HG03196 (cell line): ENCODE results near the gene ACSM6.

Experiments
- ATAC-seq: cut with Tn5 transposase; IDR thresholded peaks from one replicate; pipeline ENCODE4 v1.9.1; 2021; ENCODE audit not compliant: unreplicated experiment

ACSM6 gene

GRCh38 chr10:95243318-95243617, 49.2 kb downstream of the ACSM6 start:
- no peak for ATAC-seq

- no peak for ATAC-seq
Measured at GRCh38 chr10:95244152-95244551, 50.1 kb downstream of the ACSM6 start.

- peak; percentile 90 for ATAC-seq
Measured at GRCh38 chr10:95245425-95246055, 51.5 kb downstream of the ACSM6 start.

GRCh38 chr10:95246582-95247051, 52.6 kb downstream of the ACSM6 start:
- no peak for ATAC-seq

GRCh38 chr10:95247200-95247880, 53.3 kb downstream of the ACSM6 start:
- no peak for ATAC-seq

DNA sequence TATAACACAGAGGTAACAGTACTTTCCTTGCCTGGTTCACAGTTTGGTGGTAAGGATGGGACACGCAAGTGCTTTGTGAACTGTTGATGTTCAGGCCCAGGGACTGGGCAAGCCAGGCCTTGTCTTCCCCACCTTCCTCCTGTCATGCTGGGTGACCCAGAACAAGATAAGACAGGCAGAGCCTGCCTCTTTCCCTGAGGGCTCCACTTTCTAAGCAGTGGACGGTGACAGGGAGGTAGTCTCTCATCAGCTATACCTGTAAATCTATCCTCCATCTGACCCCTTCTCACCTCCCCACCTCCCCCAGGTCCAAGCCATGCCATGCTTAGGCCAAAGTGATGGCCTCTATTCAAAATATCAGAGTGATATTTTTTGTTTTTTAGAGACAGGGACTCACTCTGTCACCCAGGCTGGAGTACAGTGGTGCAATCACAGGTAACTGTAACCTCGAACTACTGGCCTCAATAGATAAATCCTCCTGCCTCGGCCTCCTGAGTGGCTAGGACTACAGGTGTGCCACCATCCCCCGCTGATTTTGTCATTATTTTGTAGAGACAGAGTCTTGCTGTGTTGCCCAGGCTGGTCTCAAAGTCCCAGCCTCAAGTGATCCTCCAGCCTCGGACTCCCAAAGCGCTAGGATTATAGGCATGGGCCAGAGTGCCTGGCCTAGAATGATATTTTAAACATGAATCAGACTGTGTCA, 54.0 kb downstream of the ACSM6 start:
- no peak for ATAC-seq

- no peak for ATAC-seq
Measured at GRCh38 chr10:95248989-95249388, 55.0 kb downstream of the ACSM6 start.

DNA sequence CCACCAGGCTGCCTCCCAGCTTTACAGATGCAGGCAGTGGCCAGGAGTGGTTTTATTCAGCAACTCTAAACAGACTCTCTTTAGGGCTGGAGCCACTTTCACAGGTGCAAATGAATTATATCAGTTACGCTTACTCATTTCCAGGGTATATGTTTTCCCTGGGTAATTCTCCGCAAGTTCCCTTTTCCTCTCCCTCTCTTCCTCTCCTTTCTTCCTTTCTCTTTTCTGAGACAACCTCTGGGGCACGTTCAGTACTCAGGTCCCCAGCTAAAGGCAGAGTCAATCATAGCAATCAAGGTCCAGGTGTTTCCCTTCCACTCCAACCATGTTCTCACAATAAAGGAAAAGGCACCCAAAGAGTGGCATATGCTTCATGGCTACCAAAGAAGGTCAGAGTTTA, 55.4 kb downstream of the ACSM6 start:
- no peak for ATAC-seq

DNA sequence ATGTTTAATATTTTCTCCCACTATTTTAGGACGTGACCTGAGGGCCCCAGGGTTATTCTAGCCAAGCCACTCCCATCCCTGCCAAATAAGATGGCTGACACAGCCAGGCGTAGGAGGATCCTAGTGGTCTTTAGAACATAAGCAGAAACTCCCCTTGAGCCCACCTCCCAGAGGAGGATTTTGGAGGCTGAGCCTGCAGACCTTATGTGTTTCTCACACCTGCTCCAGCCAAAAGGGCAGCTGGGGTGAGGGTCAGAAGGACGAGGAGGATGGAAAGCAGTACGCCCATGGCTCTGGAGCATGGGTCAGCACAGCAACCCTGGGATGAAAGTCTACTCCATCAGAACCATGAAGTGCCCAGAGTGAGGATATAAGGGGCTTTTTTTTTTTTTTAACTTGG, 56.8 kb downstream of the ACSM6 start:
- no peak for ATAC-seq

DNA sequence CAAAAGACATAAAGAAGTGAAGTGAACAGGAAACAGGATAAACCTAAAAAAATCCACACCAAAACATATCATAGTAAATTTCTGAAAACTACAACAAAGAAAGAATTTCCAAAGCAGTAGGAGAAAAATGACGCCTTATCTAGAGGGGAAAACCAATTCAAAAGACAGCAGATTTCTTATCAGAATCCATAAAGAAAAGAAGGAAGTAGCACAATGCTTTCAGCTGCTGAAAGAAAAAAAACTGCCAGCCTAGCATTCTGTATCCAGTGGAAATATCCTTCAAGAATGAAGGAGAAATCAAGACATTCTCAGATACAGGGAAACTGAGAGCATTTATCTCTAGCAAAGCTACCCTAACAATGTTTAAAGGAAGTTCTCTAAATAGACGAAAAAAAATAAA, 59.0 kb downstream of the ACSM6 start:
- ATAC-seq, result no peak

- ATAC-seq, result no peak
Measured at GRCh38 chr10:95253686-95254085, 59.6 kb downstream of the ACSM6 start.

GRCh38 chr10:95254629-95255028, 60.6 kb downstream of the ACSM6 start:
- ATAC-seq, result no peak

- no peak for ATAC-seq
Measured at GRCh38 chr10:95256268-95256667, 62.2 kb downstream of the ACSM6 start.

GRCh38 chr10:95257849-95258248, 63.8 kb downstream of the ACSM6 start:
- ATAC-seq, result no peak

DNA sequence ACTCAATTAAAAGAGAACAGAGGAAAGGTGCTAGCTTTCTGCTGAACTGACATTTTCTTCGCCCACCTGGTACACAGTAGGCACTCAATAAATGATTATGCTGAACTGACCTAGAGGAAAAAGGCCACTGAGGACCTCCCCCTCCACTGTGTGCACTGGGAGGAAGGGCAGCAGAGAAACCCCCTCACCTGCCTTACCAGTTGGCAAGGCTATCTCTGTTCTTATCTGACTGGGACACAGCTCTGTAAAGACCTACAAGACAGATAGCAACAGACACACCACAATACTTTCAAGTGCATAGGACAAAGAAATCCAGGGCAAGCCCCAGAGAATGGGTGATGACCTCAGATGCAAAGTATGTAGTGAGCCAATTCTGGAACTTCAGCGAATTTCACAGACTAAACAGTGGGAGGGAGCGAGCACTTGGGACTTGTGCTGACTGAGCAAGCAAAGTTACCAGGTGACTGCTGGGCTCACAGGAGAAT, 66.4 kb downstream of the ACSM6 start:
- no peak for ATAC-seq

DNA sequence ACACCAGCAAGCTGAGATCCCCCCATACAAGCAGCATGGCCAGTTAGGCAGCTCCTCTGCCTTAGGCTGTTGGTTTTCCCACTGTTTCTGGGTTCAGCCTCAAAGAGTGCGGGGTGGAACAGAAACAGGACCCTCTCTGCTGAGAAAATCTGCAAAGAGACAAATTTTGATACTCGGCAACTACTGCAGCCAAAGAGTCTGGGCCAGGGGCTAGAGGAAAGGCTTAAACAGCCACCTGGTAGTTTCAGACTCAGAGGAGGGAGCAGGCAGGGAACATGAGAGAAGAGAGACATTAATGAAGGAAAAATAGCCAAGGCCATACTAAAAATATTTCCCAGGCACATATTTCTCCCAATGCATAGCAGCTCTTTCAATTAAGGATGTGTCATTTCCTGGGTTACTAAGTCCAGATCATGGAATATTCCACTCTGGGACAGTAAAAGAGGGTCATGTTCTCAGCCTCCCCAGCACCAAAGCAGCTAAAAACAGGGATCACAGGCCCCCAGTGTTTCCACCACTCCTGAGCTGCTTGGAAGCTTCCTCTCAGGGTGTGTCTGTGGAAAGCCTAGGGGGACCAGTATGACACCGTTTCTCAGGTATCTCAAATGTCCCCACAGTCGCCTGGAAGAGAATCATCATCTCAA, 67.0 kb downstream of the ACSM6 start:
- no peak for ATAC-seq

DNA sequence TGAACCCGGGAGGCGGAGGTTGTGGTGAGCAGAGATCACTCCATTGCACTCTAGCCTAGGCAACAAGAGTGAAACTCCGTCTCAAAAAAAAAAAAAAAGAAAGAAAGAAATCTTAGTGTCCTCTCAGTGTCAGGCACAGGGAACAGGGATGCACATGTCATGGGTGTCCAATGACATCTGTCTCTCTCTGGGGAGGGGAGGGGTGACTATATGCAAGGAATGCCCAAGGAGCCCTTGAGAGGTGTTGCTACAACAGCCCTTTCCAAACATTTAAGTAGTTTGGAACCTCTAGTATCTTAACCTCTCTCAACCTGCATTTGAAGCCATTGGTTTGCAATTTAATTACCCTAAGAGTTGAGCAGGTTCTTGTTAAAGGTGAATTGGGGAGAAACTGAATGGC, 67.9 kb downstream of the ACSM6 start:
- no peak for ATAC-seq

GRCh38 chr10:95262763-95263518, 68.9 kb downstream of the ACSM6 start:
- no peak for ATAC-seq

DNA sequence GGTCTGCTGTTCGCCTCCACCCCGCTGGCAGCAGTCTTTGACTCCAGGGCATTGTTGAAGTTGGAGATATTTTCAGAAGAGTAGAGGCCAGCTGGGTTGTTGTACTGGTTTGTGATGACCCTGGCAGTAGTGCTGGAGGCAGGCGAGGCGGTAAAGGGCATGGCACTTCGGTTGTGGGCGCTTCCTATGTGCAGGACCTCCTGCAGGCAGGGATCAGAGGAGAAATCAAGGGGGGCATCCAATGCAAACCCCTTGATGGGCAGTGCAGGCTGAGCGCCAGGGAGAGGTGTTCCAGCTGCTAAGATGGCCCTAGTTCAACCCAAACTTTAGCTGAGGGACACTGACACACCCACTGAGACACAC, 69.8 kb downstream of the ACSM6 start:
- no peak for ATAC-seq

- no peak for ATAC-seq
Measured at GRCh38 chr10:95264227-95265051, 70.4 kb downstream of the ACSM6 start.
